ENCODE results near the gene SIRT2. TPM values are rescaled to one million over a fixed set of nuclear protein-coding genes. Genes with fewer than 3 reads are reported as not detected.

The SIRT2 gene
- total RNA-seq: 78.3 and 82.9 TPM in 2 replicates

DNA sequence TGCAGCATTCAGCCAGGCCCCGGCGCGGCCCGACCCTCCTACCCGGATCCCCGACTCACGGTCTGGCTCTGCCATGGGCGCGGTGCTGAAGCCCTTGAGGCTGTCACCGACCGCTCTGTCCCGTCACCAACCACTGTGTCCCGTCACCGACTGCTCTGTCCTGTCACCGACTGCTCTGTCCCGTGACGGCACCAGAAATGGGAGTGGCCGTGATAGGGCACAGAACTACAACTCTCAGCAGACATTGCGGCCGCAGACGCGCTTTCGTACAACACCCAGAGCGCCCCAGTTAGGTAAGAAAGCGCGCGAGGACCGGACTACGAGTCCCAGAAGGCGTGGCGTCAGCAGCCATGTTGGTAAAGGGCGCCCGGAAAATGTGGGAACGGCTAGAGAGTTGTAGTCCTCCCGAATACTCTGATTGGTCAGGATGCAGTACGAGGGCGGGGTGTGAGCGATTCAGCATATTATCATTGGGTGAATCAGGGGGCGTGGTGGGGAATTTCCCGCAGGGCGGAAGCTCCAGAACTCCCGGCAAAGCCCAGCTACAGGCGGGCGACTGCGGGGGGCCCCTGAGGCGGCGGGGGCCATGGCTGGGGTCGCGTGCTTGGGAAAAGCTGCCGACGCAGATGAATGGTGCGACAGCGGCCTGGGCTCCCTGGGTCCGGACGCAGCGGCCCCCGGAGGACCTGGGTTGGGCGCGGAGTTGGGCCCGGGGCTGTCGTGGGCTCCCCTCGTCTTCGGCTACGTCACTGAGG lies at the start of gene SIRT2, which contains the start of gene NFKBIB:
Gene SIRT2, minus strand, starts transcription at position 172 of the 755 bp plus-strand sequence. Its CDS starts 97 bp downstream, at position 75.
Gene NFKBIB, plus strand, starts transcription at position 523 of the 755 bp plus-strand sequence. Its CDS starts 64 bp downstream, at position 587.

DNA sequence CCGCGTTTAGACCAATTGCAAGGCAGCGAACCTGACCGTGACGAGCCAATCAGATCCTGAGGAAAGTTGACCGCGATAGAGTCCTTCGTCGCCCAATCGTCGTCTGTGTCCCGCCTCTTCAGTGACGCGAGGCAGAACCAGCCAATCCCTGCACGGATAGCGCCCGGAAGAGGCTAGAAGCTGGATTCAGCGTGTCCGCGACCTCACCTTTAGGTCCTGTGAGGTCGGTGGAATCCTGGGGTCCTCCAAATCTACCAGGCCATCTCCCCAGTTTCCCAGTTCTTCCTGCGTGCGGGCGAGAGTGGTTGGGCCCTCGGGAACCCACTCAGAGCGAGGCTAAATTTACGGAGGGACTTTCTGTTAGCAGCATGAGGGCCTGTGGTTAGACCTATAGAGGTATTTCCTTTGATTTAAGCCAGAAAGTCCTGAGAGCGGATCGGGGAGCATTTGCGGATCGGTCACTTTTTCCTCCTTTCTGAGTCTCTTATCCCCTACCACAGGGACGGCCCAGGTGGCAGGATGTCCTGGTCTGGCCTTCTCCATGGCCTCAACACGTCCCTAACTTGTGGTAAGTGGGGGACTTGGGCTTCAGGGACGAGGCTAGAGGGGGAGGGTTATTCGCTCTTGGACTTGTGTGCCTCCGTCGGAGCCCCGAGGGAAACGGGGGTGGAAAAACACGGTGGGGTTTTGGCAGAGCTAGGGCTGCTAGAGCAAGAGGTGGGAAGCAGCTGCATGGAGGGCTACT lies 31.5 kb upstream of the SIRT2 start, which contains the start of gene MRPS12:
Gene MRPS12, plus strand, starts transcription at position 169 of the 745 bp plus-strand sequence. Its CDS starts 351 bp downstream, at position 520.

DNA sequence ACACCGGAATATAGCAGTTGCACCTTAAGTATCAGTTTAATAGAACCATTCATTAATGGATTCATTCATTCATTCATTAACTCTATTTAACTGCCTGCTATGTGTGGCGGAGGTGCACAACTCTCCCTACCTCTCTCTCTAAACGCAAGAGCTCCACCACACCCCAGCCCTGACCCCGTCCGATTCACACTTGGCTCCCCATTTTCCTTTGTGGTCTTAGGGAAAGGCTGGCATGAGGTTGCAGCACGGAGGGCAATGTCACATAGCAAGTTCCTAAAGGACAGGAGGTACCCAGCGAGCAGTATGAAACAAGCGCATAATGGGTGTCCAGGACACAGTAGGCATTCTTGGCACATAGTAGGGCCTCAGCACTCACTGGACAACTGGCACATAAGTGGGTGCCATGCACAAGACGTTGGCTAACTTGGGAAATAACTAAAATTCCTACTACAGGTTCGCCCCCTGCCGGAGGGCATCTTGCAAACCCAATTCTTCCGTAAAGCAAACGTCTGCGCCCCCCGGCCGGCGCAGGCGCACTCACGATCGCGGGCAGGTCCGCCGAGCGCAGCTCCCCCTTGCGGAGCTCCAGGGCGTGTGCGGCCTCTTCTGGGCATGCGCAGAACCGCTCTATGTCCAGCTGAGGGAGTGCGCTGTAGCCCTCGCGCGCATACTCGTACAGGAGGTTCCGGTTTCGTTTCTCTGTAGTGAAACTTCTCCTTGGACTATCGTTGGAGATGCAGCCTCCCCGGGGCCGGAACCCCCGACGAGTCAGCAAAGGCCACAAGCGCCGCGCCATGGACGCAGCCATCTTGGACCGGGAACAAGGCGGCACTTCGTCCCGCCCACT lies 30.7 kb upstream of the SIRT2 start, which contains the start of gene SARS2:
Gene SARS2, minus strand, starts transcription at position 835 of the 847 bp plus-strand sequence. Its CDS starts 27 bp downstream, at position 808.

GRCh38 chr19:38877781-38878574 lies 21.4 kb downstream of the SIRT2 start, which contains the start of gene RINL:
RINL (minus strand) TSS chr19:38878275; CDS start chr19:38876742, 1,533 bp downstream.

DNA sequence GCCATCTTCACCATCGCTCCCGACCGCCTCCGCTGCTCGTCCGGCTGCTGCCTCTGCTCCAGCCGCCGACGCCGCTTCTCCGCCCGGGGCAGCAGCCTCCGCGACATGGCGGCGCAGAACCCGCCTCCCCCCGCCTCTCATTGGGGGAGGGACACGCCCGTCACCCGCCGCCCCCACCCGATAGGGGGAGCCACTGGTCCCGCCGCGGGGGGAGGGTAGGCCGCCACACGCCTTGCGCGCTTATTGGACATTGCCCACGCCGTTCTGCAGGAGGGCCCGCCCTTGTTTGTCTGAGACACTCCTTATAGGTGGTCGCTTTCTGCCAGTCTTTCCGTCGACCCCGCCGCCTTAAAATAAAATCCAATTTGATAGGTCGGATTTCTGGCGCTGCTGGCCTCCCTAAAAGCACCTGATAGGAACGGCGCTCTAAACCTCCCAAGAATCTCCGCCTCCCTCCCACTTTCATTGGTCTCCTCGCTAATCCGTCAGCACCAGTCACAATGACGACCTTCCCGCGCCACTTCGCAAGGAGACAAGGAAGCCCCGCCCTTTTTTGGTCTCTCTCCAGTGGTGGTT lies 49.5 kb downstream of the SIRT2 start, which contains the start of gene HNRNPL:
Gene HNRNPL, minus strand, starts transcription at position 127 of the 576 bp plus-strand sequence. Its CDS starts 20 bp downstream, at position 107.

Other genes with a start within 250 kb of the SIRT2 start
- 0.12 TPM in 1 of 2 replicates, not detected in the other for gene CAPN12, start 155.1 kb downstream of the SIRT2 start, total RNA-seq
- not detected in 2 replicates for gene LGALS7, start 126.1 kb downstream of the SIRT2 start, total RNA-seq
- gene LGALS7B, start 110.4 kb downstream of the SIRT2 start, total RNA-seq: not detected in 2 replicates
- 0.09 TPM in 1 of 2 replicates, not detected in the other for gene LGALS4, start 86.7 kb downstream of the SIRT2 start, total RNA-seq
- 56.6 and 64.7 TPM in 2 replicates for gene ECH1, start 67.8 kb downstream of the SIRT2 start, total RNA-seq
- gene HNRNPL, start 49.6 kb downstream of the SIRT2 start, total RNA-seq: 144 and 168 TPM in 2 replicates
- 1.5 and 1.7 TPM in 2 replicates for gene RINL, start 21.3 kb downstream of the SIRT2 start, total RNA-seq
- 12.3 and 14.4 TPM in 2 replicates for gene NFKBIB, start 351 bp upstream of the SIRT2 start, total RNA-seq
- not detected in 2 replicates for gene CCER2, start 12.6 kb upstream of the SIRT2 start, total RNA-seq
- gene SARS2, start 31.1 kb upstream of the SIRT2 start, total RNA-seq: 27.0 and 32.9 TPM in 2 replicates
- gene MRPS12, start 31.3 kb upstream of the SIRT2 start, total RNA-seq: 47.1 and 50.9 TPM in 2 replicates
- 42.8 and 55.4 TPM in 2 replicates for gene FBXO17, start 76.1 kb upstream of the SIRT2 start, total RNA-seq
- 1.5 and 4.6 TPM in 2 replicates for gene FBXO27, start 132.9 kb upstream of the SIRT2 start, total RNA-seq
- not detected in 2 replicates for gene ACP7, start 184.8 kb upstream of the SIRT2 start, total RNA-seq
- 8.2 and 9.0 TPM in 2 replicates for gene PAK4, start 226.2 kb upstream of the SIRT2 start, total RNA-seq

All from pericardium fibroblast (primary cell).